GM21786 (cell line): ENCODE results near the gene CCDC92.
"Not testable (repeated sequence)": the region's sequence is repeated elsewhere in the genome, so short reads cannot be mapped to it uniquely, and the experiment has no call there.

Source experiments
- ATAC-seq: cut with Tn5 transposase; IDR thresholded peaks from one replicate; pipeline ENCODE4 v1.9.1; 2021; ENCODE audit not compliant: unreplicated experiment

Gene CCDC92

DNA sequence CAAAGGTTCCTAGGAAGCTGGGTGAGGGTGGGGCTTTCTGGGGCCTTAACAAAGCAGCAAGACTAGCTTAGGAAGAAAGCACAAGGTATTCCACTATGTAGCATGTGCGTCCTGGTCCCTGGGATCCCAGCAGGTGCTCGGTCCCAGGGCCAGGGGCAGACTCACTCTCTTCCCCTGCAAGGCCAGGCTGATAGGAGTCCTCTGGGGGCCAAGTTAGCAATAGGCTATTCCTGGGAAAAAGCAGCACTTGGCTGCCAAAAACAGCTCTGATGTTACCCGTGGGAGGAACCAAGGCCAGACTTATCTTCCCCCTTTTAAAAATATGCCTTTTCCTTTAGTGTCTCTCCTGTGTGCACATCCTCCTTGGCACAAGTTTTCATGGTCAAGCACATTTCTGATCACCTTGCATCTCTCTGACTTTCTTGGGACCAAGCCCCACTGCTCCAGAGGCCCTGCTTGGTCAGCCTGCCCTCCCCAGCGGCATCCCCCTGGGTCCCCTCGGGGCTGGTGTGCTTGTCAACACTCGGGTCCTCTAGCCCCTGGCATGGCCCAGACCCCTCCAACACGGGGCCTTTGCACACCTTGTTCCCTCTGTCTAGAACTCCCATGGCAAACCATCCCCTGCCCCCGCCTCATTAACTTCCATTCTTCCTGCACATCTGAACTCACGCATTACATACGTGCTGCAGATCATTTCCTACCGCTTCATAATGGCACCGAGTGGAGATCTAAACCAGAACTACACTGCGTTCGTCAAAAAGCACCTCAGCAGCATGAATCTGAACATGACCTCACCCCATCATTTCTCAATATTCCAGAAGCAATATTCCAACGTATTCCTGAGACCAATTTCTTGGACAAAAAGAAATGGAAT is 21.9 kb downstream of the CCDC92 start:
- no peak for ATAC-seq

DNA sequence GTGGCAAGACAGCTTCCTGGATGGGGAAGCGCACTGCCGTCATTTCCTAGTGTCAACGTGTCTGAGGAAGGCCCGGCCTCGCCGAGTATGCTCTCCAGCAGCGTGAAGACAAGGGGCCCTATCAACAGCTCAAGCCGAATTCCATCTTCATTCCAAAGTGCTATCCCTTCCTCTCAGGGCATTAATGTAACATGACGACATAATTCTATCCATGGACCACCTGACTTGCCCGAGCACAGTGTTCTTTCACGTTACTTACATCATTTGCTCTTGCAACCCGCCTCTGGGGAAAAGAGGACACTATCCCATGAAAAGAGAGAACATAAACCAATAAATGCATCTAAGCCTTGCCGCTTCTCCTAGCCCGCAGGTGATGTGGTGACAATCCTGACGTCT is 22.9 kb downstream of the CCDC92 start:
- ATAC-seq: no peak

DNA sequence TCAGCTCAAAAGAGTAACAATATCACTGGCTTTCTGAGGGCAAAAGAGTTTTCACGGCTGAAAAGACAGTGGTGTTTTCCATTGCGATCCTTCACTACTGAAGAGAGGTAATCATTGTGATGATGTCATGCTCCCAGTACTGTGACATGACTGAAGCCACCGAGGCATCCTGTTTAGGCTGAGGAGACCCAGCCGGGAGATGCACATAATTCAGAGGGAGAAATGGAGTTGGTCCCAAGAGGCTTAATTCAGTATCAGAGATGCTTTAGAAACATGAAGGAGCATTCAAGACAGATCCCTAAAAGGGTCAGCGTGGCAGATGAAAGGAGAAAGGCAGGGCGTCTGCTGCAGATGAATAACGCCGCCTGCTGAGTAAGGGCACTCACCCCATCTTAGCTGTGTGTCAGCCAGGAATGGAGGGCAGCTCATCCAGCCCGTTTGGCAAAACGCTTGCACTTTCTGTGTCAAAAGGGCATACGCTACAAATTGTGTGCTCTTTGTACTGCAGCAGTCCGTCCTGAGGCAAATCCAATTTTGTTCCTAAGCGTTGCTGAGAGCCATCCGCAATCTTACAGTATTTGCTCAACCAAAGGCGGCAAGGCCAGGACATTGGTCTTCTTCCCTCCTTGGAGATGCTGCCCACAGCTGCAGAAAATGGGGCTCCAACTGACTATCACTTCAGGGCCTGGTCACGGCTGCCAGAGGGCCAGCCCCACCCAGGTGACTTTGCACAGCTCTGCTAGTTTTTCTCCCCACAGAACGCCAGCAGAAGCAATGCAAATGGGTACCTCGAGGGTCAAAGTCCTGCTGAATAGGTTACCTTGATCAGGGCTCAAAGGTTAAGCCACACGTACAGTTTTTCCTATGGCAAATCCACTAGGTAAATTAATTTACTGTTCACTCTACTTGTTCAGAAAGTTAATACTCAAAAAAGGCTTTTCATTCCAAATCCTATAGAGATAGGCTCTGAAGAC is 23.5 kb downstream of the CCDC92 start:
- ATAC-seq: no peak

DNA sequence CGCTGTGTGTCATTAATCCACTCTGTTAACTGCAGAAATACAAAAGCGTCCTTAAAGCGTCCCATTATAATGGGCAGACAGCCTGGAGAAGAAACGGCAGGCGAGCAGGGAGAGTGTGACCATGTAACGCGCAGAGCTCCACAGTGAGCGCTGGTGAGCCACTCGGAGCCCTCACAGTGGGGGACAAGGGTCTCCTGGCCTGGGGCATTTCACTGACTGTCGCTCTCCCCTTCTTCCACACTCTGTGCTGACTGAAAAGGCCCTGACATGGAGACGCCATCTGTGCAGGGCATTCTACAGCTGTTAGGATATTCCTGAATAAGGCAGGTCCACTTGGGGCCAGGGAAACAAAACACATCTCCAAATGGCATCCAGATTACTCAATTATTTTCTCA is 24.2 kb downstream of the CCDC92 start:
- no peak for ATAC-seq

DNA sequence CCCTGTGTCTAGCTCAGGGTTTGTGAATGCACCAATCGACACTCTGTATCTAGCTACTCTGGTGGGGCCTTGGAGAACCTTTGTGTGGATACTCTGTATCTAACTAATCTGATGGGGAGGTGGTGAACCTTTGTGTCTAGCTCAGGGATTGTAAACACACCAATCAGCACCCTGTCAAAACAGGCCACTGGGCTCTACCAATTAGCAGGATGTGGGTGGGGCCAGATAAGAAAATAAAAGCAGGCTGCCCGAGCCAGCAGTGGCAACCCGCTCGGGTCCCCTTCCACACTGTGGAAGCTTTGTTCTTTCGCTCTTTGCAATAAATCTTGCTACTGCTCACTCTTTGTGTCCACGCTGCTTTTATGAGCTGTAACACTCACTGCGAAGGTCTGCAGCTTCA is 25.1 kb downstream of the CCDC92 start:
- not testable (repeated sequence) for ATAC-seq

DNA sequence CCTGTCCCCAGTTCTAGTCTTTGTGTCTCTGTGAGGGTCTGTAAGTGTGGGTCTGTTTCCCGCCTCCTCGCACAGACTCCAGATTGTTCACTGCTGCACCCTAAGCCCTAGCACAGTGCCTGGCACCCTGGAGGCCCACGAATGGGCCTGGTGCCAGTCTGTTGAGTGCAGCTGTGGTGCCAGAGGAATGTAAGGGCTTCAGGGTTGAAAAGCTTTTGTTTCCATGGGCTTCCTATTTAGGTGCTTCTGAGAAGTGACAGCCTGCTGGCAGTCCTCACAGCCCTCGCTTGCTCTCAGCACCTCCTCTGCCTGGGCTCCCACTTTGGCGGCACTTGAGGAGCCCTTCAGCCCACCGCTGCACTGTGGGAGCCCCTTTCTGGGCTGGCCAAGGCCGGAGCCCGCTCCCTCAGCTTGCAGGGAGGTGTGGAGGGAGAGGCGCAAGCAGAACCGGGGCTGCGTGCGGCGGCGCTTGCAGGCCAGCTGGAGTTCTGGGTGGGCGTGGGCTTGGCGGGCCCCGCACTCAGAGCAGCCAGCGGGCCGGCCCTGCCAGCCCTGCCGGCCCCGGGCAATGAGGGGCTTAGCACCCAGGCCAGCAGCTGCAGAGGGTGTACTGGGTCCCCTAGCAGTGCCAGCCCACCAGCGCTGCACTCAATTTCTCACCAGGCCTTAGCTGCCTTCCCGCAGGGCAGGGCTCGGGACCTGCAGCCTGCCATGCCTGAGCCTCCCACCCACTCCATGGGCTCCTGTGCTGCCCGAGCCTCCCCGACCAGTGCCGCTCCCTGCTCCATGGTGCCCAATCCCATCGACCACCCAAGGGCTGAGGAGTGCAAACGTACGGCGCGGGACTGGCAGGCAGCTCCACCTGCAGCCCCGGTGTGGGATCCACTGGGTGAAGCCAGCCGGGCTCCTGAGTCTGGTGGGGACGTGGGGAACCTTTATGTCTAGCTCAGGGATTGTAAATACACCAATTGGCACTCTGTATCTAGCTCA is 25.8 kb downstream of the CCDC92 start:
- not testable (repeated sequence) for ATAC-seq

DNA sequence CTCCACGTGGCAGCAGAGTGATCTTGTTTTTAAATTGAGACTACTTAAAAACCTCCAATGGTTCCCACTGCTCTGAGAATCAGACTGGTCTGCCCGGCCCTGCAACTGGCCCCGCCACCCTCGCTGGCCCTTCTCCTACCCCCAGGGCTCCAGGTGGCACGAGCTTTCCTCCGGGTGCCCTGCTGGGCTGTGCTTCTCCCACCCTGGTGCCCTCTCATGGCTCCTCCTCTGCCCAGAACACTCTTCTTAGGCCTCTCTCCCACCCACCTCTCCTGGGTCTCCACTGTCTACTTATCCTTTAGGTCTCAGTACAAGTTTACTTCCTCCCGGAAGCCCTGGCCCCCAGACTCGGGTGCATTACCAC is 26.5 kb downstream of the CCDC92 start:
- no peak for ATAC-seq

DNA sequence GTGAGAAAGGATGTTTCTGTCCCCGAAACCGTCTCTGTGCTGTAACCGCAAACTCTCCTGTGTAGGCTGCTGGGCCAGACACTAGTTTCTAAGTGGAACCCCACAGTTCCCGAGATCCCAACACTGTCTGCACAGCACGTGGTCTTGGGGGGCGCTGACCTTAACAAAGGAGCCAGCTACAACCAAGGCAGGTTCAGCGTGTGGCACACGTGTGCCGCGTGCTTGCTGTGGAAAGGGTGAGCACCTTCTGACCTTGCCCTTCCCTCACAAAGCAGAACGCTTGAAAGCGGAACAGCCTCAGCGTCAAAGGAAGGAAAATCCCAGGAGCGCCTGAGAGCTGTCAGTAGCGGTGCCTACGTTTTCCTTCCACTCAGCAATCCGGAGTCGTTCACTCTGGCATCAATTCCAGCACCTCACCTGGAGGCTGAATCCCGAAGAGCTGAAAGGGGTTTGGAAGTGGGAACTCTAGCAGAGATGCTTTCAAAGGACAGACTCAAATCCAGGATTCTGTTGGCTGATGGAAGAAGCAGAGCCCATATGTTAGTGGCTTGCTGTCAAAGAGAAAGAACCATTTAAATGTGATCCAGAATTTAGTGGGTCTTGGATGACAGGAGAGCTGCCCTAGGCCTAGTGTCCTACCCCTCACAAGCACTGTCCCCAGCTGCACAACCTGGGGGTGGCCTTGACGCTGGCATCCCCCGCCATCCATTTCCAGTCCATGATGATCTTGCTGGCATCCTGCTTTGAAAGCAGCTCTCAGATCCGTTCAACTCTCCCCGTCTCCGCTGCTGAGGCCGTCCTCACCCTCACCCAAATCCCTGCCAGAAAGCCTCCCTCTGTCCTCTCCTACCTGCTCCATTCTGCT is 27.1 kb downstream of the CCDC92 start:
- ATAC-seq: no peak

DNA sequence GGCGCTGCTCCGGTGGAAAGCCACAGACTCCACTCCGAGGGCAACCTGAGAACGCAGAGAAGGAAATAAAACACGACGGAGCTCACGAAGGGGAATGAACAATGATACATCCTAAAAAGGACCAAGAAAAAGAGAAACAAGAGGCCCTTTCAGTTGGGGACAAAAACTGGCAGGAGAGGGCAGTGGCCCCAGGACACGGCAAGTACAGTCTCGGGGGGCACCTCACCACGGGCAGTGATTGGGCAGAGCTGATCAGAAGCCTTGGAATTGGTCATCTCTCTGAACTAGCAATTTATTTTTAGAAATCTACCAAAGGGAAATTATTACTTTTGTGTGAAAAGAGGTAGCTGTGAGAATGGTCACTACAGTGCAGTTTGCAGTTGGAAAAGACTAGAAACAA is 27.9 kb downstream of the CCDC92 start:
- ATAC-seq: no peak

DNA sequence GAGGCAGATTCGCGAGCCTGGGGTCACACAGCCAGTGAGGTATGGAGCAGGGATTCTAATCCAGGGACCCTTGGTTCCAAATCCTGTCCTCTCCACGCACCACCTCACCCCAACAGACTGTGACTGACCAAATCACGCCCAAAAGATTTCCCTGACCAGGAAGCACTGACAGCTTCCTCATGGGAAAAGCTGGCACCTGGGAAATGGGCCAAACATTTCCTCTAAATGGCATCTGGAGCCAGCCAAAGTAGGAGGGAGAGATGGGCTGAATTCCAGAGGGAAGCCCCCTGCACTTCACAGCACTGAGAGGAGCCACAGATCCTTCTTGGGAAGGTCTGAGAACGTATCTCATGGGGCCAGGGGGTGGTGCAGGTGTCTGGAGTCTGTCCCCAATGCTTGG is 28.8 kb downstream of the CCDC92 start:
- ATAC-seq: no peak

DNA sequence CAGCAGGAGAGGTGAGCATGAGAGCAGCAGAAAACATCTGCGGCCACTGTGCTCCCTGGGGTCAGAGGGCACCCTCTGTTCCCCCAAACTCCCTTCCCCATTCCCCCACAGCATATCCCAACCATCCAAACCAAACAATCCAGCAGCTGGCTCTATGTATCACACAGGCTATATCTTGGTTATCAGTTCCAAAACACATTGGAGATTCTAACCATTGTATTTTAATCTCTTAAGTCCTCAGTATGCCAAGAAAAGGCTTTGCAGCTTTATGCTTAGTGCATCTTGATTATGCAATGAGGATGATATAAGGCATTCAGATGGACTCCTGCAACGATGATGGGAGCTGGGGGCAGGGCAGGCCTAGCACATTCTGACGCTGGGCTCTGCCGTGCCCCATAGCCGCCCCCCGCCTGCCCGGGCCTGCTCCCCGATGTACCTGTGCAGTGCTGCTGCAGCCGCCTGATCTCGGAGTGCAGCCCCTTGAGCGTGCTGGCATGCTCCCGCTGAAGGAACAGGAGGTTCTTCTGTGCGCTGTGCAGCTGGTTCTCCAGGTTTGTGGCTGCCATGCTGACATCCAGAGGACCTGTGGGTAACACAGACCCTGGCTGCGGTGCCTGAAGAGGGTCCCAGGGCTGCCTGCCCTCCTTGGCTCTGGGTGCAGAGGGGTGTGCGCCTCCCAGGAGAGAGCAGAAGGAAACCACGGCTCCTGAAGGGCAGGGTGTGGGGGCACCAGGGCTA is 29.6 kb downstream of the CCDC92 start:
- no peak for ATAC-seq

DNA sequence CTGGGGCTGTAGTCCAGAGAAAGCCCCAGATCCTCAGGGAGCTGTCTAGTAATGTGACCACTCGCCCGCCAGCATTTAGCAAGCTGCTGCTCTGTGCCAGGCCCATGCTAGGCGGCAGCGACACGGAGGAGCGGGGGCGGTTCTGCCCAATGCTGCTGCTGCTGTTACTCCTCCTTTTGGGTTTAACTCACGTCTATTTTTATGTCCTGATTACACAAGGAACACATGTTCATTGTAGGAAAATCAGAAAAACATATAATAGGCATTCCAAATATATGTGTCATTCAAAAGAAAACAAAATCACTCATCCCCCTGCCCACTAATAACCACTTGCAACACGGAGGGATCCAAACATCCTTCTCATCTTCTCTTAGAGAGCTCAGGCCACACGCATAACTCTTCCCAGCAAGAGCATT is 30.4 kb downstream of the CCDC92 start:
- no peak for ATAC-seq

DNA sequence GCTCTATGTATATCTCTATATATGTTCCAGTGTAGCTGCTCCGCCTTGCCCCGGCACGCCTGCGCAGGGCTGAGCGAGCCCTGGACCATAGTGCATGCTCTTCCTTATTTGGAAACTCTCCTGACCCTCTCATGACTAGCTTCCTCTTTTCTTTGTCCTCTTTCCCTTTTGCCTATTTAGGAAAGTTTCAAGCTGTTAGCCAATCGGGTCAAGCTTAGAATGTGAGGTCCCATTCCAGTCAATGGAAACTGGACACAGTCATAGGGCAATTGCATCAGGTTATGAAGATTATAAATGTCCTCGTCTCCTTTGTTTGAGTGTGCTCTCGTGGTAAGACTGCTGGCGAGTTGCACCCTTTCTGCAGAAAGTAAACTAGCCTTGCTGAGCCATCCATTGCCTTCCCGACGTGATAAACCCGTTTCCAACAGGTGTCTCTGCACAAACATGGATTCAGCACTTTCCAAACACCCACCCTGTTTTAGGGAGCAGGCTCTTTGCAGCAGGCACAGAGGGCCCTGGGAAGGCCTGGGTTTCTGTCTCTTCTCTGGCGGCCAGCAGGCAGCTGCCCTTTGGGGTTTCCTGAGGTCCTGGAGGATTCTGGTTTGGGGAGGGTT is 30.9 kb downstream of the CCDC92 start:
- ATAC-seq: no peak

DNA sequence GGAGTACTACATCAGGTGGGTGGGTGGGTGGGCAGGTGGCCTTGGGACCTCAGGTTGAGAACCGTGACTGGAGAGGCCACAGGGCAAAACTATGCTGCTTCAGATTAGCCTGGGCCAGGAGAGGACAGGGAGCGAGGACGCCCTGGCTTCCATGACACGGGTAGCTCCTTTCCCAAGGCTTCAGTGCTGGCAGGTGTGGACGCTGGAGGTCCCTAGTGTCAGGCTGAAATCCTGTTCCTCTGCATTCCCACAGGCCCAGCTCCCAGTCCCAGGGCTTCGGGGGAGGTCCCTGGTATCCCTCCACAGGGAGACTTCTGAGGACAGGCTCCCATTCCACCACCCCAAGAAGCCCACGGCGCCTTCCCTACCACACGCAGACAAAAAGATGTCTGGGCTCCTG is 31.6 kb downstream of the CCDC92 start:
- no peak for ATAC-seq

DNA sequence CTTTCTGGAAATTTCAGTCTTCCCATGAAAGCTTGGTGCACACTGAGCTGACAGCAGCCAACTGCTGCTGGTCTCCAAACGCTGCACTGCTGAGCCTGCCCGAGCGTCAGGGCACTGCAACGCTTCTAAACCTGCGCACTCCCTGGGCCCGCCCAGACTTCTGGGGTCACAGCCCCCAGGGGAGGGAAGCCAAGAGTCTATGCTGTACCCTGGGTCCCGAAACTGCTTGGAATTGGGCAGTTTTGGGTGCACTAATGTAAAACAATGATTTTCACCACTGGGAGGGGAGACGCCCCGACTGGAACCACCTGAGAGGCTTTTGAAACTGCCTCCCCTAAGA is 32.0 kb downstream of the CCDC92 start:
- no peak for ATAC-seq

DNA sequence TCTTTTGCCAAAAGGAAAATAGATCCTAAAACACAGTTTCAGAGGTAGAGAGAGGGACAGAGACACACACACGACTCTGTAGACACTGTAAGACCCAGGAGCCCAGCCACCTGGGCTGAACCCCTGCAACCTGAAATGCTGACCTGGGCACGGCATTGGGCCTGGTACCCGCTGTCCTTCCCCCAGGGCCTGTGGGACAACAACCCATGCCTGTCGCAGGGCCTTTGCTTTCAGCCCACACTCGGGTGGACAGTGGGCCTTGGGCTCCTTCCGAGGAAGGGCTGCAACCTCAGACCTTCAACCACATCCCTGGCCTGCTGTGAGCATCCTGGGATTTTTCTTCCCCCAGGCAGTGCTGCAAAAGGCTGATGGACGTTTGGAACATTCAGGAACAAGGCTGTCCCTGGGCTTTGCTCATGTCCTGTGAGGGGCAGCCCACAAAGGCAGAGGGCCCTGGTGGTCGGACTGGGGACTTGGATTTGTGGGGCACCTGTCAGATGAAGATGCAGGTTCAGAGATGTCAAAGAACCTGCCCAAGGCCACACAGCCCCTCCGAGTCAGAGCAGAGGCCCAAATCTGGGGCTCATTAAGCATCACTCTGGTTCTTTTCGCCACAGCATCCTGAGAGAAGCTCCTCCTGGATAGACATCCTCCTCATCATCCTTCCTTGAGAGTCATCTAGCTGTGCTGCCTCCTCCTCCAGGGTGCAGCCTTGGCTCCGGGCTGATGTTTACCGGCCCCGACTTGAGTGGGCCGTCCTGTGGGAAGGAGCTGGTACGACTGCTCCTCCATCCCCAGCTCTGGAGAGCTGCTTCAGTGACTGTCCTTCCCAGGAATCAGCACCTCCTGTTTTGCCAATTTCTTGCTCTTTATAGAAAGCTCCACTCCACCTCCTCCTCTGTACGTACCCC is 32.7 kb downstream of the CCDC92 start:
- no peak for ATAC-seq

DNA sequence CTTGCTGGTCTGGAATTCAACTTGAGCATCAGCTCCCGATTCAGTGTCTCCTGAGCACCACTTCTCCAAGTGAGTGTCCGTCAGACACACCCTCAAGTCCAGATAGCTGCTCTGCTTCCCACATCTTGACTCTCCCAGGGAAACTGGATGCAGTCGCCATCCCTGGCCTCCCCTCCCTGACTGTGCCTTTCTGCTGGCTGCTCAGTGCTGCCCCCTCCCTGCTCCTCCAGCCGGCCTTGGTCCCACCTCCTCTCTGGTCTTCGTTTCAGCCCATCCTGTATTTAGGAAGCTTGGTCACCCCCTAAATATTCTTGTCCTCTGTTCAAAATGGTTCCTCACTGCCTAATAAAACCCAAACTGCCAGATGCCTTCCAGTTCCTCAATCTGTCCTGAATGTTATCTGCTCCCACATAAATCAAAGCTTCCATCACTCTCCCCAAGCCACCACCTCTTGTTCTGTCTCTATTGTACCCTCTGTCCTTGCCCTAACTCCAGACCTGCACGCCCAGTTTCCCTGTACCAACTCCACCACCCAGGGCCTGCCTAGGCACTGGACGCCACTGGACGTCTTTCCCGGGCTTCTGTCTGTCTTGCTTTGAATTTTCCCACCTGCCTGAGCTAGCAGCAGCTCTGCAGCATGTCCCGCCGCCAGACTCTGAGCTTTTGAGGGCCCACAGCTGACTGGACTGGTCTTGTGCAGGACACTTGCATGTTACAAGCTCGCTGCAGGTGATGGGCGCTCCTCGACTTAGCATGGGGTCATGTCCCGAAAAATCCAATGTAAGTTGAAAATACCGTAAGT is 33.8 kb downstream of the CCDC92 start:
- no peak for ATAC-seq
